ENCODE results near the gene ZFPM1.
"Not testable (repeated sequence)": the region's sequence is repeated elsewhere in the genome, so short reads cannot be mapped to it uniquely, and the experiment has no call there.

Gene ZFPM1

GRCh38 chr16:88482630-88483391, 29.7 kb downstream of the ZFPM1 start:
- DNase-seq: no peak

GRCh38 chr16:88483392-88483641, 30.2 kb downstream of the ZFPM1 start:
- DNase-seq: no peak

GRCh38 chr16:88484505-88485365, 31.7 kb downstream of the ZFPM1 start:
- DNase-seq: no peak

- not testable (repeated sequence) for DNase-seq
These were observed 32.3 kb downstream of the ZFPM1 start for GRCh38 chr16:88485366-88485741.

- DNase-seq: no peak
These were observed 33.5 kb downstream of the ZFPM1 start for GRCh38 chr16:88486398-88487123.

GRCh38 chr16:88487124-88487432, 34.0 kb downstream of the ZFPM1 start:
- DNase-seq: no peak

- no peak for DNase-seq
These were observed 35.1 kb downstream of the ZFPM1 start for GRCh38 chr16:88487920-88488851.

- no peak for DNase-seq
These were observed 36.2 kb downstream of the ZFPM1 start for GRCh38 chr16:88489163-88489741.

GRCh38 chr16:88491001-88491559, 38.0 kb downstream of the ZFPM1 start:
- no peak for DNase-seq

GRCh38 chr16:88491560-88492310, 38.7 kb downstream of the ZFPM1 start:
- DNase-seq: no peak

- no peak for DNase-seq
These were observed 40.8 kb downstream of the ZFPM1 start for GRCh38 chr16:88493879-88494278.

GRCh38 chr16:88494335-88495154, 41.5 kb downstream of the ZFPM1 start:
- DNase-seq: no peak

GRCh38 chr16:88495268-88495772, 42.2 kb downstream of the ZFPM1 start:
- DNase-seq: no peak

- DNase-seq: no peak
These were observed 44.7 kb downstream of the ZFPM1 start for GRCh38 chr16:88497561-88498462.

GRCh38 chr16:88498576-88499208, 45.6 kb downstream of the ZFPM1 start:
- DNase-seq: no peak

- no peak for DNase-seq
These were observed 46.2 kb downstream of the ZFPM1 start for GRCh38 chr16:88499292-88499691.

GRCh38 chr16:88499836-88500251, 46.8 kb downstream of the ZFPM1 start:
- no peak for DNase-seq

GRCh38 chr16:88500255-88500661, 47.2 kb downstream of the ZFPM1 start:
- DNase-seq: no peak

GRCh38 chr16:88502371-88502770, 49.3 kb downstream of the ZFPM1 start:
- no peak for DNase-seq

Measured in activated CD4-positive, alpha-beta T cell treated with anti-CD3 and anti-CD28 coated beads for 48 hours (primary cell).